ENCODE data around the gene PDE11A.

The PDE11A gene

DNA sequence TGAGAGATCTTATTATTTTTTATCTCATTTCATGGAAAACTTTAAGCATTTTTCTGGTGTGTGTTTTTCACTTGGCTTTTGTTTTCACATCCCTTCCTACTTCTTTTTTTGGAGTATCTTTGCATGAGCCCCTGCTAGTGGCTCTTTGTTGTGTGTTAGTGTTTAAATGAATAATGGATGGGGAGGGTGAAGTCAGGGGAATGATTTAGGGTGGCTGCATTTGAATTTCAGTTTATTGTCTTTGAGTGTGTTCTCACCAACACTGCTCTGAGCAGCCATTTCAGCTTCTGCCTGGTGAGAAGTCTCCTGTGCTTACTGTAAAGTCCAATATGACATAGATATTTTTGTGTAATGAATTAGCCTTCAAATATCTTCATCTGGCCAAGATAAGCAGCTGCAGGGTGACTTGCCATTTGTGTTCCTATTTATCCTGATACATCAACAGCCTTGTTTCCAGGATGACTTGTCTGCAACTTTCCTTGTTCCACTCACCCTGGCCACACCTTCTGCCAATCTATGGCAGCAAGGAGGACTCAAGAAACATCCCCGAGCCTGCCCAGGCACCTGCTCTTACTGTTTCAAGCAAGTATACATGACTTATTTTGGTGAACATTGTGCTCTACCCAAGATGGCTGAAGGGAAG is 182.6 kb downstream of the PDE11A start:
- H3K4me3 ChIP-seq (ENCODE audit: low read depth in 1 of 2, low read length in 2 of 2), result no peak overlapping the region
- H3K9ac ChIP-seq (ENCODE audit: low read length), result no peak overlapping the region
- no peaks in the 10 kb centered on the region for H3K27me3 ChIP-seq (ENCODE audit: control insufficient read depth in 1 of 2, insufficient read depth in 2 of 2, low read length in 2 of 2)
- no peaks in the 10 kb centered on the region for H3K36me3 ChIP-seq (ENCODE audit: insufficient read depth, low read length)
- H3K4me1 ChIP-seq (ENCODE audit: insufficient read depth, low read length), result peaks cover 10% of the 10 kb centered on the region
- H3K27ac ChIP-seq (ENCODE audit: low read depth, low read length), result no peak overlapping the region
- H3K9me3 ChIP-seq (ENCODE audit: low read length), result no peaks in the 10 kb centered on the region

DNA sequence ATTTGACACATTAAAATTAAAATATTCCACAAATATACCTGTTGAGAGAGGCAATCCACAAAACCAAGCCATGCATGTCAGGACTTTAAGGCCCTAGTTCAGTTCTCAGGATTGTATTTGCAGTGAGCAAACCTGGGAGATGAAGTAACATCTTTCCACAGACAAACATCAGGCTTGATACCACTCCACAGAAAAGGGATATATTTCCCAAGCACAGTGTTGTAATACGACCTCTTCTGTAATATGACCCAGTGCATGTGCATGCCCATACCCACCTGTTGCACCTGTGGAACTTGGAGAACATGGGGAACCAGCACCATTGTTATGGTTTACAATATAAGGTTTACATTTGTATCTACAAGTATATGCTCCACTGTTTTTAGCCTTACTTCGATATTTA is 184.0 kb downstream of the PDE11A start:
- H3K4me1 ChIP-seq (ENCODE audit: insufficient read depth, low read length), result peaks cover 10% of the 10 kb centered on the region
- H3K27ac ChIP-seq (ENCODE audit: low read depth, low read length), result no peak overlapping the region
- no peaks in the 10 kb centered on the region for H3K36me3 ChIP-seq (ENCODE audit: insufficient read depth, low read length)
- no peak overlapping the region for H3K9ac ChIP-seq (ENCODE audit: low read length)
- H3K9me3 ChIP-seq (ENCODE audit: low read length), result no peaks in the 10 kb centered on the region
- no peak overlapping the region for H3K4me3 ChIP-seq (ENCODE audit: low read depth in 1 of 2, low read length in 2 of 2)
- H3K27me3 ChIP-seq (ENCODE audit: control insufficient read depth in 1 of 2, insufficient read depth in 2 of 2, low read length in 2 of 2), result no peaks in the 10 kb centered on the region

DNA sequence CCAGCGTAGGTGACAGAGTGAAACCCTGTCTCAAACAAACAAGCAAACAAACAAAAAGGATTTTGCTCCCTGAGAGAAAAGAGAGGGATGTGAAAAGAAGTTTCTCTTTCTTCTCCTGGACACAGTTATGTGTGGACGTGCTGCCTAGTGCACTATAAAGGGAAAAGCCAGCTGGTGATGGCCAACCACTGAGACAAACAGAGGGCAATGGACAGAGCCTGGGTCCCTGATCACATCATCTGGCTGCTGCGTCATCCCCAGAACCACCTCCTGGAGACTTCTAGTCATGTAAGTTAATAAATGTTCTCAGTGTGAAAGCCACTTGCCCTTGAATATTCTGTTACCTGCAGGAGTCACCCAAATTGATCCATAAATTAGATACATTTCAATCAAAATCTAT is 184.9 kb downstream of the PDE11A start:
- H3K27ac ChIP-seq (ENCODE audit: low read depth, low read length), result no peak overlapping the region
- H3K27me3 ChIP-seq (ENCODE audit: control insufficient read depth in 1 of 2, insufficient read depth in 2 of 2, low read length in 2 of 2), result no peaks in the 10 kb centered on the region
- H3K9me3 ChIP-seq (ENCODE audit: low read length), result no peaks in the 10 kb centered on the region
- H3K4me3 ChIP-seq (ENCODE audit: low read depth in 1 of 2, low read length in 2 of 2), result no peak overlapping the region
- peaks cover 10% of the 10 kb centered on the region for H3K4me1 ChIP-seq (ENCODE audit: insufficient read depth, low read length)
- no peaks in the 10 kb centered on the region for H3K36me3 ChIP-seq (ENCODE audit: insufficient read depth, low read length)
- H3K9ac ChIP-seq (ENCODE audit: low read length), result no peak overlapping the region

DNA sequence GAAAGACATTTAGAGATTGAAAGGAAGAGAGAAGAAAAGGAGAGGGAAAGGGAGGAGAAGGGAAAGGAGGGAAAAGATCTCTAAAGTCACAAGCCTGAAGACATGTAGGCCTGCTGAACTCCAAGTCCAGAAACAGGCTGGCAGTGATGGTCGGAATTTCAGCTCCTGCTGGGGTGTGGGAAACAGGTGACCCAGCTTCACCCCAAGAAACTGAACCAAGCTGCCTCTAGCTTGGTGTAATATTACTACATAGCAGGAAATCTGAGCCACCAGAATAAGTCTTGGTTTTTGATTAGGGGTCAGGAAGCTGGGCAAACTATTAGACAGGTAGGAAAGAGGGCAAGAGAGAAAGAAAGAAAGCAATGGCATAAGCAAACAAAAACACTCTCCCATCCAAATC is 185.8 kb downstream of the PDE11A start:
- no peaks in the 10 kb centered on the region for H3K27me3 ChIP-seq (ENCODE audit: control insufficient read depth in 1 of 2, insufficient read depth in 2 of 2, low read length in 2 of 2)
- peaks cover 10% of the 10 kb centered on the region for H3K4me1 ChIP-seq (ENCODE audit: insufficient read depth, low read length)
- peak overlapping the region; percentile 29 for H3K27ac ChIP-seq (ENCODE audit: low read depth, low read length)
- no peaks in the 10 kb centered on the region for H3K9me3 ChIP-seq (ENCODE audit: low read length)
- no peaks in the 10 kb centered on the region for H3K36me3 ChIP-seq (ENCODE audit: insufficient read depth, low read length)
- H3K9ac ChIP-seq (ENCODE audit: low read length), result no peak overlapping the region
- H3K4me3 ChIP-seq (ENCODE audit: low read depth in 1 of 2, low read length in 2 of 2), result no peak overlapping the region

DNA sequence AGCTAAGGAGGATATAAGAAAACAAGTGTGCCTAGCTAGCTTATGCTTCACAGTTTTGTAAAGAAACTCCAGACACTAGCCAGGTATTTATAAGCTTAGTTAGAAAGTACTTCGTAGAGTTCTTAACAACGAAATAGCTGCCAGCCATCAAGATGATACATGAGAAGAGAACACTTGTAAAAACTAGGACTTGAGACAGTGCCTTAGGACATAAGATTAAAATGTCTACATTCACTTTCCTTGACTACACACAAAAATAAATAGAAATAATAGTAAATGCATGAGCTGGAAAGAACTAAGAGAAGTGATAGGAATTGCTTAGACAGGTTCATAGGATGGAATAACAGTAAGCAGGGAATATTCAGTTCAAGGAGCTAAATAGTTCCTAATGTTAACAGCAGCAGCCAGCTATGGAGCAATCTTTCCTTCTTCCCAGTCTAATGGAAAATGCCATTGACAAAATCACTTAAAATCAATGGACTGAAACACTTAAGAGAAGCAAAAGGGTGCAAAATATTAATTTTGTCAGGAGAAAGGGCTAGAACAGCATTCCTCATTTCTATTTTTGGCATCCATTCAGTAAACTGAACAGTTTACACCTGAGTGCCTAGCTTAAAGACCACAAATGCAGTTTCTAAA is 186.6 kb downstream of the PDE11A start:
- H3K9ac ChIP-seq (ENCODE audit: low read length), result no peak overlapping the region
- H3K36me3 ChIP-seq (ENCODE audit: insufficient read depth, low read length), result no peaks in the 10 kb centered on the region
- H3K4me1 ChIP-seq (ENCODE audit: insufficient read depth, low read length), result peaks cover 10% of the 10 kb centered on the region
- H3K27me3 ChIP-seq (ENCODE audit: control insufficient read depth in 1 of 2, insufficient read depth in 2 of 2, low read length in 2 of 2), result no peaks in the 10 kb centered on the region
- no peak overlapping the region for H3K4me3 ChIP-seq (ENCODE audit: low read depth in 1 of 2, low read length in 2 of 2)
- no peaks in the 10 kb centered on the region for H3K9me3 ChIP-seq (ENCODE audit: low read length)
- H3K27ac ChIP-seq (ENCODE audit: low read depth, low read length), result peak overlapping the region; percentile 29

DNA sequence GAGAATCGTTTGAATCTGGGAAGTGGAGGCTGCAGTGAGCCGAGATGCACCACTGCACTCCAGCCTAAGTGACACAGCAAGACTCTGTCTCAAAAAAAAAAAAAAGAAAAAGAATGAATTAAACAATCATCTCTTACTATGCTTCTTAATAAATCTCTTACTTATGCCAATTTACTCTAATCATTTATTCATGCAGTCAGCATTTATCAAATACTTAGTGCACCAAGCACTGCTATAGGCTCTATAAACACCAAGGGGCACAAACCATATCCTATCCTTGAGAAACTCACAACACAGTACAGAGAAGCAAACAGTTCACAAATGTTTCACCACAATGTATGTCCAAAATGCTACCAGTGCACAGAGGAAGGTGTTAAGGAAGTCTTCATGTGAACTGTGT is 189.4 kb downstream of the PDE11A start:
- Histone ChIP-seq H3K27ac (ENCODE audit: low read depth, low read length) (no peak overlapping the region), H3K4me3 (ENCODE audit: low read depth in 1 of 2, low read length in 2 of 2) (no peak overlapping the region)

DNA sequence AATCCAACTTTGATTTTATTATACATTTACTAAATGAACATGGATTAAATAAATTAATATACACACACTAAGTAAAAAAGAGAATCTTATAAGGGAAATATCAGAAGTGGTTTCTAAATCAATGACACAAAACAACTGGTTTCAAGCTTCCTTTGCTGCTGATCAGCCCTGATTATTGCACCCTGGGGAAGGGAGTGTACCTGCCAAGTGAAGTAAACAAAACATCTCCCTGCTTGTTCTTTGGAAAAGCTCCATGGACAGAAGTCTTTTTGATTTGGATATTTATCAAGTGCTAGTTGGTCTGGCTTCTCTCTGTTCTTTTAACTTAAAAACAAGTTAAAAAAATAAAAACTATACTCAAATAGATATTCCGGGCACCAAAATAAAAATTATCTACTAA is 190.1 kb downstream of the PDE11A start:
- H3K27me3 ChIP-seq (ENCODE audit: control insufficient read depth in 1 of 2, insufficient read depth in 2 of 2, low read length in 2 of 2), result no peaks in the 10 kb centered on the region
- no peak overlapping the region for H3K4me3 ChIP-seq (ENCODE audit: low read depth in 1 of 2, low read length in 2 of 2)
- H3K9ac ChIP-seq (ENCODE audit: low read length), result no peak overlapping the region
- H3K9me3 ChIP-seq (ENCODE audit: low read length), result no peaks in the 10 kb centered on the region
- H3K27ac ChIP-seq (ENCODE audit: low read depth, low read length), result no peak overlapping the region
- peaks cover 10% of the 10 kb centered on the region for H3K4me1 ChIP-seq (ENCODE audit: insufficient read depth, low read length)
- H3K36me3 ChIP-seq (ENCODE audit: insufficient read depth, low read length), result no peaks in the 10 kb centered on the region

More for the DNA sequence above, 189.4 kb downstream of the PDE11A start:
- Histone ChIP-seq H3K9ac (ENCODE audit: low read length) (no peak overlapping the region), H3K4me1 (ENCODE audit: insufficient read depth, low read length) (peaks cover 10% of the 10 kb centered on the region), H3K27me3 (ENCODE audit: control insufficient read depth in 1 of 2, insufficient read depth in 2 of 2, low read length in 2 of 2) (no peaks in the 10 kb centered on the region), H3K9me3 (ENCODE audit: low read length) (no peaks in the 10 kb centered on the region), H3K36me3 (ENCODE audit: insufficient read depth, low read length) (no peaks in the 10 kb centered on the region)

DNA sequence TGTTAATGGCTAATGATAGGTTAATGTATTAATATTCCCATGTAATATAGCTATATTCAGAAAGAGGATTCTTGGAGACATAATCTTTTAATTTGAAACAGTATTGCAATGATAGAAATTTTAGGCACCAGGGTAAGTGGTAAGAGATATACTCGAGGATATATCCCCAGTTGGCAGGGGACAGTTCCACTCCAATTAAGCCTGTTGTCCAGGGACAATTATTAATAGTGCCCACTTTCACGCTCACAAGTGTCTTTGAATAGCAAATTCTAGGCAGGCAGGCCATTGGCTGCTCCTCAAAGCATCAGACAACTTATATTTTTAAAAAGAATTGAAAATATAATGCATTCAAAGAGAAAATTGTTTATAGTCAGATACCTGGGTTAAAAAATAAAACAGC is 190.7 kb downstream of the PDE11A start:
- Histone ChIP-seq H3K9ac (ENCODE audit: low read length) (no peak overlapping the region), H3K4me1 (ENCODE audit: insufficient read depth, low read length) (peaks cover 9% of the 10 kb centered on the region), H3K27me3 (ENCODE audit: control insufficient read depth in 1 of 2, insufficient read depth in 2 of 2, low read length in 2 of 2) (no peaks in the 10 kb centered on the region), H3K36me3 (ENCODE audit: insufficient read depth, low read length) (no peaks in the 10 kb centered on the region), H3K27ac (ENCODE audit: low read depth, low read length) (no peak overlapping the region), H3K9me3 (ENCODE audit: low read length) (no peaks in the 10 kb centered on the region), H3K4me3 (ENCODE audit: low read depth in 1 of 2, low read length in 2 of 2) (no peak overlapping the region)

DNA sequence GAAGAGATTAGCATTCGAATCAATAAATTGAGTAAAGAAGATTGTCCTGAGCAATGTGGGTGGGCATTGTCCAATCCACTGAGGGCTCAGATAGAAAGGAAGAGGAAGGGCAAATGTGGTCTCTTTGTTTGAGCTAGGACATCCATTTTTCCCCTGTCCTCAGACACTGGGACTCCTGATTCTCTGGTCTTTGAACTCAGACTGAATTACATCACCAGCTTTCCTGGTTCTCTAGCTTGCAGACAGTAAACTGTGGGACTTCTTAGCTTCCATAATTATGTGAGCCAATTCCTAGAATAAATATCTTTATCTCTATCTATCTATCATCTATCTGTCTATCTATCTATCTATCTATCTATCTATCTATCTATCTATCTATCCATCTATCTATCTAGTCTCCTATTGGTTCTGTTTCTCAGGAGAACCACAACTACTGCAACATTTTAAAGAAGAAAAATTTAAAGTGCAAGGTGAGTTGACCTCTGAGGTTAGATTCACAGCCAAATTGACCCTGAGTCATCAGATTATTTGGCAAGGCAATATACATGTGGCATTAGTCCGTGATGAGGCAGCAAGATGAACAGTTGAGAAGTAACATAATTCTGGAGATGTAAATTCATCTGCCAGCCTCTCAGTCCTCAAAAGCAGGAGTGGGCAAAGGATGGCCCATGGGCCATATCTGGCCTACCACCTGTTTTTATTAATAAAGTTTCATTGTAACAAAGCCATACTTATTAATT is 191.4 kb downstream of the PDE11A start:
- Histone ChIP-seq H3K36me3 (ENCODE audit: insufficient read depth, low read length) (no peaks in the 10 kb centered on the region), H3K4me3 (ENCODE audit: low read depth in 1 of 2, low read length in 2 of 2) (no peak overlapping the region), H3K27me3 (ENCODE audit: control insufficient read depth in 1 of 2, insufficient read depth in 2 of 2, low read length in 2 of 2) (no peaks in the 10 kb centered on the region), H3K27ac (ENCODE audit: low read depth, low read length) (no peak overlapping the region), H3K9ac (ENCODE audit: low read length) (no peak overlapping the region), H3K9me3 (ENCODE audit: low read length) (no peaks in the 10 kb centered on the region), H3K4me1 (ENCODE audit: insufficient read depth, low read length) (peaks cover 2% of the 10 kb centered on the region)

DNA sequence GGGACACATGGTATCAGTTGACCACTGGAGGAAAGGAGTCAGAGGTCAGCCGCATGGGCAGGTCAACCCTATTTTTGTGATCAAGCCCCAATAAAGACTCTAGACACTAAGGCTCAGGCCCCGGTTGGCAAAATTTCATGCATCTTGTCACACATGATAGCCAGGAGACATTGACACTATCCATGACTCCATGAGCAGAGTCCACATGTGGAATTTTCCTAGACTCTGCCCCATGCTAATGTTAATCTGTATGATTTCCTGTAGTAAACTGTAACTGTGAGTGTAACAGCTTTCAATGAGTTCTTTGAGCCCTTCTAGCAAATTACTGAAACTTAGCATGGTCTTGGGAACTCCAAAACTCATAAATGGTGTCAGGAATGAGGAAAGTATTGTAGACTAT is 192.3 kb downstream of the PDE11A start:
- no peak overlapping the region for H3K9ac ChIP-seq (ENCODE audit: low read length)
- no peaks in the 10 kb centered on the region for H3K36me3 ChIP-seq (ENCODE audit: insufficient read depth, low read length)
- H3K27me3 ChIP-seq (ENCODE audit: control insufficient read depth in 1 of 2, insufficient read depth in 2 of 2, low read length in 2 of 2), result no peaks in the 10 kb centered on the region
- H3K27ac ChIP-seq (ENCODE audit: low read depth, low read length), result no peak overlapping the region
- H3K4me3 ChIP-seq (ENCODE audit: low read depth in 1 of 2, low read length in 2 of 2), result no peak overlapping the region
- H3K9me3 ChIP-seq (ENCODE audit: low read length), result no peaks in the 10 kb centered on the region
- no peaks in the 10 kb centered on the region for H3K4me1 ChIP-seq (ENCODE audit: insufficient read depth, low read length)

DNA sequence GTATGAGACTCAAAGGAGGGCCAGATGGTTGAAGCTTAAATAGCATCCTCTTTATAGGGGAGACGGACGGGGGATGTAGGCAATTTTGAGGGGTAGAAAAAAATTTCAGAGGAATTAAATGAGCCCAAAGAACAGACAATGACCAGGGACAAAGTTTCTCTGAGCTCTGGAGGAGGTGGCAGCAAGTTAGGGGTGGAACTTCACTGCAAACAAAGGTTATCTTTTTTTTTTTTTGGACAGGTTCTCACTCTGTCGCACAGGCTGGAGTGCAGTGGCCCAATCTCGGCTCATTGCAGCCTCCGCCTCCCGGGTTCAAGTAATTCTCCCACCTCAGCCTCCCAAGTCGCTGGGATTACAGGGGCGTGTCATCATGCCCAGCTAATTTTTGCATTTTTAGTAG is 195.6 kb downstream of the PDE11A start:
- Histone ChIP-seq H3K27ac (ENCODE audit: low read depth, low read length) (no peak overlapping the region), H3K4me3 (ENCODE audit: low read depth in 1 of 2, low read length in 2 of 2) (no peak overlapping the region), H3K4me1 (ENCODE audit: insufficient read depth, low read length) (no peaks in the 10 kb centered on the region), H3K36me3 (ENCODE audit: insufficient read depth, low read length) (no peaks in the 10 kb centered on the region), H3K9ac (ENCODE audit: low read length) (no peak overlapping the region), H3K27me3 (ENCODE audit: control insufficient read depth in 1 of 2, insufficient read depth in 2 of 2, low read length in 2 of 2) (no peaks in the 10 kb centered on the region), H3K9me3 (ENCODE audit: low read length) (no peaks in the 10 kb centered on the region)

Measured in muscle layer of colon (tissue), 2 donors.